Keratinocyte (primary cell): ENCODE results near the gene SDE2.

ENCODE experiments used
- EZH2 ChIP-seq: IDR thresholded peaks from one replicate; pipeline ENCODE4 v1.6.1; 2012; ENCODE audit warnings: inconsistent platforms, mild to moderate bottlenecking, low read length, moderate library complexity
- TF ChIP-seq, protein P1 (sequence below), 3 experiments: IDR thresholded peaks in 1 of 3; conservative IDR thresholded peaks in 1 of 3; optimal IDR thresholded peaks in 1 of 3; 2 replicates in 2 of 3; 3 replicates in 1 of 3; pipeline versions ENCODE3 to v1.5.1; 2011; ENCODE audit warnings: low read length in 3 of 3, mild to moderate bottlenecking in 3 of 3, moderate library complexity in 2 of 3, control low read depth in 1 of 3, inconsistent platforms in 1 of 3; ENCODE audit not compliant: insufficient read depth in 2 of 3; ENCODE audit errors: extremely low read depth in 1 of 3

DNA sequence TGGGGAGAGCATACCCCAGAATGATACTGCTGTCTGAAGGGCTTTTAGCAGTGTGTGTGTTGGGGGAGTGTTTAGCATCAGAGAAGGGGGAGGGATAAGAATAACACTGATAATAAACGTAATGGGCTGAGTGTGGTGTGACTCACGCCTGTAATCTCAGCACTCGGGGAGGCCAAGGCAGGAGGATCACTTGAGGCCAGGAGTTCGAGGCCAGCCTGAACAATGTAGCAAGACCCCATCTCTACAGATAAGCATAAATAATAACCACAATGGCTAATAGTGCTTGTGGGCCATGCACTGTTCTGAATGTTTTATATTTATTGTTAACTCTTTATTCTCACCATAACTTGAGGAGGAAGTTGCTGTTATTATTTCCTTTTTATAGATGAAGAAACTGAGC lies 55.6 kb downstream of the SDE2 start:
- TF ChIP-seq, protein P1, sequence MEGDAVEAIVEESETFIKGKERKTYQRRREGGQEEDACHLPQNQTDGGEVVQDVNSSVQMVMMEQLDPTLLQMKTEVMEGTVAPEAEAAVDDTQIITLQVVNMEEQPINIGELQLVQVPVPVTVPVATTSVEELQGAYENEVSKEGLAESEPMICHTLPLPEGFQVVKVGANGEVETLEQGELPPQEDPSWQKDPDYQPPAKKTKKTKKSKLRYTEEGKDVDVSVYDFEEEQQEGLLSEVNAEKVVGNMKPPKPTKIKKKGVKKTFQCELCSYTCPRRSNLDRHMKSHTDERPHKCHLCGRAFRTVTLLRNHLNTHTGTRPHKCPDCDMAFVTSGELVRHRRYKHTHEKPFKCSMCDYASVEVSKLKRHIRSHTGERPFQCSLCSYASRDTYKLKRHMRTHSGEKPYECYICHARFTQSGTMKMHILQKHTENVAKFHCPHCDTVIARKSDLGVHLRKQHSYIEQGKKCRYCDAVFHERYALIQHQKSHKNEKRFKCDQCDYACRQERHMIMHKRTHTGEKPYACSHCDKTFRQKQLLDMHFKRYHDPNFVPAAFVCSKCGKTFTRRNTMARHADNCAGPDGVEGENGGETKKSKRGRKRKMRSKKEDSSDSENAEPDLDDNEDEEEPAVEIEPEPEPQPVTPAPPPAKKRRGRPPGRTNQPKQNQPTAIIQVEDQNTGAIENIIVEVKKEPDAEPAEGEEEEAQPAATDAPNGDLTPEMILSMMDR (optimal IDR thresholded peaks at IDR 0.05 in 1 of 3, IDR thresholded peaks at IDR 0.05 in 1 of 3, conservative IDR thresholded peaks at IDR 0.05 in 1 of 3; ENCODE audit: extremely low read depth in 1 of 3, insufficient read depth in 2 of 3, low read length in 3 of 3) = no peak
- TF ChIP-seq EZH2 = no peak
